Measurements from ENCODE around the gene MAPK13. TPM values are rescaled to one million over a fixed set of nuclear protein-coding genes. Genes with fewer than 3 reads are reported as not detected.

MAPK13 gene
- polyA plus RNA-seq, 1 donor from 2014 or later, result 1.8 TPM

DNA sequence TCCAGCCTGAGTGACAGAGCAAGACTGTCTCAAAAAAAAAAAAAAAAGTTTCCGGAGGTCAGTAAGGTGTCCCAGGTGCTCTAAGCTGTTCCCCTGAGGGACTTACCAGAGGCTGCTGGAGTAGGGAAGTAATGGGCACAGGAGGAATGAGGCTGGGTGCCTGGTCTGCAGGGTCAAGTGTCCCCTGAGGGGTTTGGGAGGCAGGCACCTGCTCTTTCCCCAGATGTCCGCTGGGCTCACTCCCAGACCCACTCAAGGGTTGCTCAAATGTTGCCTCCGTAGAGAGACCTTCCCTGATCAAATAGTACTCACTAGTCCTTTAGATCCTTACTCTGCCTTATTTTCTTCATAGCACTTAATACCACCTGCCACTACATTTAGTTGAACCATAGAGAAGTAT, 5.4 kb upstream of the MAPK13 start:
- Histone ChIP-seq H3K4me2 (ENCODE audit: low read length) (no peak overlapping the region), H2AFZ (ENCODE audit: low read depth, low read length) (no peak overlapping the region), H3K27ac (ENCODE audit: low read length) (no peak overlapping the region), H4K20me1 (ENCODE audit: insufficient read depth) (no peaks in the 10 kb centered on the region), H3K36me3 (ENCODE audit: insufficient read depth, low read length) (no peaks in the 10 kb centered on the region), H3K4me3 (ENCODE audit: low read length) (no peak overlapping the region), H3K9me2 (ENCODE audit: insufficient read depth, low read length) (no peaks in the 10 kb centered on the region), H3K27me3 (ENCODE audit: insufficient read depth, low read depth, low read length) (peaks cover 5% of the 10 kb centered on the region), H3K79me2 (replicated peaks; ENCODE audit: insufficient read depth, low read length) (no peaks in the 10 kb centered on the region), H3K9me3 (ENCODE audit: low read length) (no peaks in the 10 kb centered on the region), H3K9ac (ENCODE audit: low read length) (no peak overlapping the region), H3F3A (ENCODE audit: insufficient read depth, low read length, poor library complexity, severe bottlenecking) (no peaks in the 10 kb centered on the region)
- TF ChIP-seq SMC3 (conservative IDR thresholded peaks at IDR 0.05; ENCODE audit: poor library complexity) (no peak), MXI1 (conservative IDR thresholded peaks at IDR 0.05; ENCODE audit: poor library complexity, severe bottlenecking) (no peak), TAF1 (IDR thresholded peaks at IDR 0.05; ENCODE audit: low read depth) (no peak), CTCF (IDR thresholded peaks at IDR 0.05; ENCODE audit: poor library complexity, severe bottlenecking) (no peak)

- Histone ChIP-seq H3K9ac (ENCODE audit: low read length) (no peak overlapping the region), H3K27me3 (ENCODE audit: insufficient read depth, low read depth, low read length) (peaks cover 10% of the 10 kb centered on the region), H3K79me2 (replicated peaks; ENCODE audit: insufficient read depth, low read length) (no peaks in the 10 kb centered on the region), H3K4me3 (ENCODE audit: low read length) (no peak overlapping the region), H3K4me2 (ENCODE audit: low read length) (no peak overlapping the region), H3K9me2 (ENCODE audit: insufficient read depth, low read length) (no peaks in the 10 kb centered on the region), H3K36me3 (ENCODE audit: insufficient read depth, low read length) (no peaks in the 10 kb centered on the region), H3K27ac (ENCODE audit: low read length) (no peak overlapping the region), H2AFZ (ENCODE audit: low read depth, low read length) (no peak overlapping the region), H4K20me1 (ENCODE audit: insufficient read depth) (no peaks in the 10 kb centered on the region), H3F3A (ENCODE audit: insufficient read depth, low read length, poor library complexity, severe bottlenecking) (no peaks in the 10 kb centered on the region), H3K9me3 (ENCODE audit: low read length) (no peaks in the 10 kb centered on the region)
- no peak for TF ChIP-seq SMC3 (conservative IDR thresholded peaks at IDR 0.05; ENCODE audit: poor library complexity)
- no peak for TF ChIP-seq RAD21 (conservative IDR thresholded peaks at IDR 0.05)
- TF ChIP-seq TAF1 (IDR thresholded peaks at IDR 0.05; ENCODE audit: low read depth), result no peak
- TF ChIP-seq EP300 (conservative IDR thresholded peaks at IDR 0.05; ENCODE audit: poor library complexity, severe bottlenecking), result no peak
- TF ChIP-seq MXI1 (conservative IDR thresholded peaks at IDR 0.05; ENCODE audit: poor library complexity, severe bottlenecking), result no peak
- no peak for TF ChIP-seq EZH2 (IDR thresholded peaks at IDR 0.05; ENCODE audit: borderline replicate concordance, insufficient read depth, low read length, poor library complexity, severe bottlenecking)
- TF ChIP-seq, protein P1, sequence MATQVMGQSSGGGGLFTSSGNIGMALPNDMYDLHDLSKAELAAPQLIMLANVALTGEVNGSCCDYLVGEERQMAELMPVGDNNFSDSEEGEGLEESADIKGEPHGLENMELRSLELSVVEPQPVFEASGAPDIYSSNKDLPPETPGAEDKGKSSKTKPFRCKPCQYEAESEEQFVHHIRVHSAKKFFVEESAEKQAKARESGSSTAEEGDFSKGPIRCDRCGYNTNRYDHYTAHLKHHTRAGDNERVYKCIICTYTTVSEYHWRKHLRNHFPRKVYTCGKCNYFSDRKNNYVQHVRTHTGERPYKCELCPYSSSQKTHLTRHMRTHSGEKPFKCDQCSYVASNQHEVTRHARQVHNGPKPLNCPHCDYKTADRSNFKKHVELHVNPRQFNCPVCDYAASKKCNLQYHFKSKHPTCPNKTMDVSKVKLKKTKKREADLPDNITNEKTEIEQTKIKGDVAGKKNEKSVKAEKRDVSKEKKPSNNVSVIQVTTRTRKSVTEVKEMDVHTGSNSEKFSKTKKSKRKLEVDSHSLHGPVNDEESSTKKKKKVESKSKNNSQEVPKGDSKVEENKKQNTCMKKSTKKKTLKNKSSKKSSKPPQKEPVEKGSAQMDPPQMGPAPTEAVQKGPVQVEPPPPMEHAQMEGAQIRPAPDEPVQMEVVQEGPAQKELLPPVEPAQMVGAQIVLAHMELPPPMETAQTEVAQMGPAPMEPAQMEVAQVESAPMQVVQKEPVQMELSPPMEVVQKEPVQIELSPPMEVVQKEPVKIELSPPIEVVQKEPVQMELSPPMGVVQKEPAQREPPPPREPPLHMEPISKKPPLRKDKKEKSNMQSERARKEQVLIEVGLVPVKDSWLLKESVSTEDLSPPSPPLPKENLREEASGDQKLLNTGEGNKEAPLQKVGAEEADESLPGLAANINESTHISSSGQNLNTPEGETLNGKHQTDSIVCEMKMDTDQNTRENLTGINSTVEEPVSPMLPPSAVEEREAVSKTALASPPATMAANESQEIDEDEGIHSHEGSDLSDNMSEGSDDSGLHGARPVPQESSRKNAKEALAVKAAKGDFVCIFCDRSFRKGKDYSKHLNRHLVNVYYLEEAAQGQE (IDR thresholded peaks at IDR 0.05; ENCODE audit: borderline replicate concordance), result no peak
- no peak for TF ChIP-seq POLR2AphosphoS5 (IDR thresholded peaks at IDR 0.05)
- no peak for TF ChIP-seq CTCF (IDR thresholded peaks at IDR 0.05; ENCODE audit: poor library complexity, severe bottlenecking)
These were observed 4.7 kb upstream of the MAPK13 start for GRCh38 chr6:36125575-36125974.
